ENCODE data around the gene TSPAN17. TPM values are rescaled to one million over a fixed set of nuclear protein-coding genes. Genes with fewer than 3 reads are reported as not detected.

Gene TSPAN17
- polyA plus RNA-seq, 3 donors, result 22.2 to 27.7 (median 24.1) TPM

DNA sequence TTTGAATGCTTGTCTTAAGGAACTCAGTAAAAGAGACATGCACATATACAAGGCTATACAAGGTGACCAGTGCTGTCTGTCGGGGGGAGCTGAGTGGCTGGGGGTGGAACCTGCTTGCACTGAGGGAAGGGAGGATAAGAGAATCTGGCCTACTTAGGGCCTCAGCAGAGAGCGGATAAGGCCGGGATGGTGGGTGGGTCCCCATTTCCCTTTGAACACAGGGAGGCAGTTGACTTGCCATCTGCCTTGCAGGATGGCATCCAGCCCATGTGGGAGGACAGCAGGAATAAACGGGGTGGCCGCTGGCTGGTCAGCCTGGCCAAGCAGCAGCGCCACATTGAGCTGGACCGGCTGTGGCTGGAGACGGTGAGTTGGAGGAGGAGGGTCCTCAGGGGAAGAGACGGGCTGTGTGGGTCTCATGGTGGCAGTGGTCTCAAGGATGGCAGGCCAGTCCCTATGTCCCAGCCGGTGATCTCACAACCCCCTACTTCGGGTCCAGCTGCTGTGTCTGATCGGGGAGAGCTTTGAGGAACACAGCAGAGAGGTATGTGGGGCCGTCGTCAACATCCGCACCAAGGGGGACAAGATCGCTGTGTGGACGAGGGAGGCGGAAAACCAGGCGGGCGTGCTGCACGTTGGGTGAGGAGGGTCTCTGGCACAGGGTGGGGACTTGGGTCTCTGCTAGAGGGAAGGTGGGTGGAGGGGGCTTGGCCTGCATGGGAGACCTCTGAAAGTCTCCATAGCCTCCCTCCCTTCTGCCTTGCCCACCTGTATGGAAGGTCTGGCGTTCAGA lies 2.2 kb upstream of the TSPAN17 start:
- H3K4me1 ChIP-seq (ENCODE audit: control insufficient read depth in 1 of 2, insufficient read depth in 2 of 2, low read length in 2 of 2), result peaks cover 22 to 28% of the 10 kb centered on the region in 2 donors
- Mint-ChIP-seq H3K4me3 (no peak overlapping the region), H3K27ac (no peak overlapping the region)

More for the DNA sequence above, 2.2 kb upstream of the TSPAN17 start:
- Mint-ChIP-seq H3K27me3 (ENCODE audit: low read depth in 3 of 3) (peaks cover 2 to 8% (median 2%) of the 10 kb centered on the region in 3 donors), H3K4me1 (peaks cover 32% of the 10 kb centered on the region), H3K9me3 (peaks cover 0 to 5% (median 0%) of the 10 kb centered on the region in 7 donors), H3K36me3 (peaks cover 0 to 3% of the 10 kb centered on the region in 2 donors)
- Histone ChIP-seq H3K79me2 (ENCODE audit: insufficient read depth, low read length) (no peaks in the 10 kb centered on the region), H4K20me1 (ENCODE audit: insufficient read depth, low read length) (peaks cover 5% of the 10 kb centered on the region), H3K9me3 (replicated peaks in 1 of 2; ENCODE audit: control insufficient read depth in 1 of 2, insufficient read depth in 1 of 2, low read length in 2 of 2) (no peaks in the 10 kb centered on the region), H3K9ac (ENCODE audit: insufficient read depth, low read length, poor library complexity, severe bottlenecking) (no peak overlapping the region), H3K36me3 (replicated peaks in 1 of 2; ENCODE audit: control insufficient read depth in 1 of 2, insufficient read depth in 2 of 2, low read length in 2 of 2) (no peaks in the 10 kb centered on the region), H3K4me3 (replicated peaks in 1 of 3; ENCODE audit: low read depth in 2 of 3, low read length in 3 of 3) (no peak overlapping the region), H3K27me3 (ENCODE audit: control insufficient read depth in 2 of 2, insufficient read depth in 2 of 2, low read length in 2 of 2) (no peaks in the 10 kb centered on the region), H3K27ac (ENCODE audit: low read depth in 1 of 2, low read length in 2 of 2) (no peak overlapping the region), H3K4me2 (replicated peaks; ENCODE audit: extremely low read depth, low read length, poor library complexity, severe bottlenecking) (no peak overlapping the region), H2AFZ (ENCODE audit: insufficient read depth, low read depth, low read length, poor library complexity, severe bottlenecking) (no peak overlapping the region)
- no peak for TF ChIP-seq CTCF (IDR thresholded peaks at IDR 0.05)
- intact Hi-C loops (cut with micrococcal nuclease), result loop anchor here in 1 of 2 donors (5.0 kb wide), 1 partner anchor 108 kb away; the partner anchor contains the start of gene RNF44
- 95% methylated on average over 15 of the region's 22 CpGs for WGBS (ENCODE audit: insufficient coverage)
- DNase-seq, result no peak

All from CD14-positive monocyte (primary cell).